PC-3 (cell line): ENCODE measurements around the gene MSL1. TPM values are rescaled to one million over a fixed set of nuclear protein-coding genes. Genes with fewer than 3 reads are reported as not detected.
A peak's percentile ranks its signal among the peaks of the same experiment; 100 is the strongest.

Source experiments
- ATAC-seq: fragments of 200-7000 bp; cut with Tn5 transposase; 2 replicates; pipeline ENCODE4 v1.9.1; 2020; ENCODE audit warnings: mild to moderate bottlenecking, moderate library complexity
- BruUV-seq: library from RNA; stranded (reverse); fragments of 400-500 nt; replicated peaks from 2 replicates; lab custom pipeline; 2021; lab: Mats Ljungman, UMichigan
- CTCF ChIA-PET: fragments of 300-600 bp; sonication (Branson Sonifier 250); formaldehyde crosslinking; loops from one replicate; lab custom pipeline; 2022; ENCODE audit warnings: antibody characterized with exemption; lab: Charles Lee
- POLR2A ChIA-PET: fragments of 300-600 bp; sonication (Branson Sonifier 250); formaldehyde crosslinking; loops from one replicate; lab custom pipeline; 2022; ENCODE audit warnings: antibody characterized with exemption; ENCODE audit not compliant: unreplicated experiment; lab: Charles Lee
- DNase-seq: peaks from one replicate; pipeline ENCODE4 v3.0.0-alpha.2; 2015
- H2AFZ ChIP-seq: fragments of 300-600 bp; sonication (generic); 2 replicates; pipeline ENCODE4 v1.6.0; 2016; ENCODE audit warnings: antibody characterized with exemption, low read length
- H3F3A ChIP-seq: fragments of 300-600 bp; sonication (generic); one replicate; pipeline ENCODE4 v1.6.0; 2017; ENCODE audit warnings: antibody characterized with exemption, low read length, control low read depth, mild to moderate bottlenecking; ENCODE audit not compliant: unreplicated experiment
- H3K27ac ChIP-seq: fragments of 300-600 bp; sonication (generic); 2 replicates; pipeline ENCODE4 v1.5.1; 2016; ENCODE audit warnings: mild to moderate bottlenecking, low read length
- H3K27me3 ChIP-seq: fragments of 300-600 bp; sonication (generic); 2 replicates; pipeline ENCODE4 v1.6.1; 2016; ENCODE audit warnings: low read length, mixed read lengths
- H3K36me3 ChIP-seq: fragments of 300-600 bp; sonication (generic); 2 replicates; pipeline ENCODE4 v1.6.1; 2016; ENCODE audit warnings: low read depth, mixed run types, low read length, mixed read lengths
- H3K4me1 ChIP-seq: fragments of 300-600 bp; sonication (generic); 2 replicates; pipeline ENCODE4 v1.5.1; 2016; ENCODE audit warnings: low read length; ENCODE audit not compliant: insufficient read depth
- H3K4me2 ChIP-seq: fragments of 300-600 bp; sonication (generic); 2 replicates; pipeline ENCODE4 v1.6.0; 2016; ENCODE audit warnings: low read length
- H3K4me3 ChIP-seq: fragments of 300-600 bp; sonication (generic); 2 replicates; pipeline ENCODE4 v1.5.1; 2016; ENCODE audit warnings: mild to moderate bottlenecking, low read length, mixed read lengths
- H3K79me2 ChIP-seq: fragments of 300-600 bp; sonication (generic); 2 replicates; pipeline ENCODE4 v1.6.1; 2017; ENCODE audit warnings: low read length, mixed read lengths
- H3K9ac ChIP-seq: fragments of 300-600 bp; sonication (generic); 2 replicates; pipeline ENCODE4 v1.6.0; 2016; ENCODE audit warnings: mild to moderate bottlenecking, low read length
- H3K9me2 ChIP-seq: fragments of 300-600 bp; sonication (generic); replicated peaks from 2 replicates; pipeline ENCODE4 v1.6.1; 2016; ENCODE audit warnings: mixed run types, low read length, mixed read lengths
- H3K9me3 ChIP-seq: fragments of 300-600 bp; sonication (generic); 2 replicates; pipeline ENCODE4 v1.6.1; 2016; ENCODE audit warnings: low read length, mixed read lengths
- H4K20me1 ChIP-seq: fragments of 300-600 bp; sonication (generic); 2 replicates; pipeline ENCODE4 v1.6.1; 2016; ENCODE audit warnings: low read length, mixed read lengths
- CTCF ChIP-seq: fragments of 300-600 bp; sonication (generic); conservative IDR thresholded peaks from 2 replicates; pipeline ENCODE4 v1.5.1; 2017; ENCODE audit warnings: antibody characterized with exemption, low read depth, mild to moderate bottlenecking, low read length
- EZH2 ChIP-seq: fragments of 300-600 bp; sonication (generic); IDR thresholded peaks from one replicate; pipeline ENCODE4 v1.6.1; 2017; ENCODE audit warnings: antibody characterized with exemption, mild to moderate bottlenecking, low read length; ENCODE audit not compliant: unreplicated experiment
- EZH2phosphoT487 ChIP-seq: fragments of 300-600 bp; sonication (generic); IDR thresholded peaks from 2 replicates; pipeline ENCODE4 v1.6.1; 2018; ENCODE audit warnings: mild to moderate bottlenecking, antibody characterized with exemption, low read length, borderline replicate concordance
- intact Hi-C: fragments of 100-400 bp; cut with micrococcal nuclease; formaldehyde crosslinking; loops from 2 replicates; pipeline ENCODE4 v1.9.0; 2023
- total RNA-seq: library from RNA; depleted of rRNA; stranded (reverse); fragments of >200 nt; gene quantifications from 2 replicates; pipeline ENCODE4 v1.2.3, GENCODE V29; 2014

MSL1 gene
- total RNA-seq, 1 experiment from 2014 or later = 22.2 TPM

GRCh38 chr17:40178021-40178601 lies 56.3 kb downstream of the MSL1 start:
- Histone ChIP-seq H3K36me3 (no peaks in the 10 kb centered on the region), H3K4me3 (no peak overlapping the region), H2AFZ (no peak overlapping the region), H3K27ac (no peak overlapping the region), H3K27me3 (no peaks in the 10 kb centered on the region), H3K4me1 (no peaks in the 10 kb centered on the region), H3F3A (no peaks in the 10 kb centered on the region), H3K79me2 (no peaks in the 10 kb centered on the region), H3K9me2 (no peaks in the 10 kb centered on the region), H3K4me2 (no peak overlapping the region), H3K9ac (no peak overlapping the region), H3K9me3 (no peaks in the 10 kb centered on the region), H4K20me1 (no peaks in the 10 kb centered on the region)
- CTCF ChIA-PET = no interaction called here
- BruUV-seq = no TSS peak
- DNase-seq (no peak), ATAC-seq (no peak)
- TF ChIP-seq EZH2 = no peak
- no peak for TF ChIP-seq EZH2phosphoT487
- TF ChIP-seq CTCF = no peak
- POLR2A ChIA-PET = no interaction called here
- intact Hi-C loops = no loop called here

GRCh38 chr17:40178660-40179059 lies 56.9 kb downstream of the MSL1 start:
- ChIA-PET POLR2A (no interaction called here), CTCF (no interaction called here)
- Histone ChIP-seq H3K9me3 (no peaks in the 10 kb centered on the region), H3F3A (no peaks in the 10 kb centered on the region), H3K27me3 (no peaks in the 10 kb centered on the region), H3K9ac (no peak overlapping the region), H4K20me1 (no peaks in the 10 kb centered on the region), H3K79me2 (no peaks in the 10 kb centered on the region), H2AFZ (no peak overlapping the region), H3K27ac (no peak overlapping the region), H3K4me2 (no peak overlapping the region), H3K36me3 (no peaks in the 10 kb centered on the region), H3K4me1 (no peaks in the 10 kb centered on the region), H3K9me2 (no peaks in the 10 kb centered on the region), H3K4me3 (no peak overlapping the region)
- intact Hi-C loops = no loop called here
- BruUV-seq = no TSS peak
- ATAC-seq (no peak), DNase-seq (no peak)
- TF ChIP-seq CTCF (no peak), EZH2phosphoT487 (no peak), EZH2 (no peak)

GRCh38 chr17:40179923-40180659 lies 58.3 kb downstream of the MSL1 start:
- no peak for DNase-seq

More at GRCh38 chr17:40179923-40180659, 58.3 kb downstream of the MSL1 start:
- CTCF ChIA-PET = no interaction called here
- intact Hi-C loops = no loop called here
- POLR2A ChIA-PET = no interaction called here
- peak; percentile 34; the same call in 1 of the 2 replicates for ATAC-seq
- TF ChIP-seq CTCF (no peak), EZH2 (no peak), EZH2phosphoT487 (no peak)
- Histone ChIP-seq H3K4me3 (no peak overlapping the region), H3K9me3 (no peaks in the 10 kb centered on the region), H3K79me2 (no peaks in the 10 kb centered on the region), H3K27ac (no peak overlapping the region), H3F3A (no peaks in the 10 kb centered on the region), H3K36me3 (no peaks in the 10 kb centered on the region), H3K4me2 (no peak overlapping the region), H3K4me1 (no peaks in the 10 kb centered on the region), H3K27me3 (no peaks in the 10 kb centered on the region), H2AFZ (no peak overlapping the region), H3K9me2 (no peaks in the 10 kb centered on the region), H3K9ac (no peak overlapping the region), H4K20me1 (no peaks in the 10 kb centered on the region)
- BruUV-seq = no TSS peak
